ENCODE results near the gene IRGQ.
"Not testable (repeated sequence)": the region's sequence is repeated elsewhere in the genome, so short reads cannot be mapped to it uniquely, and the experiment has no call there.

IRGQ gene

GRCh38 chr19:43594710-43595604, 977 bp downstream of the IRGQ start:
- peak overlapping the region; percentile 86 for H3K27ac ChIP-seq

GRCh38 chr19:43594081-43594697, 1.7 kb downstream of the IRGQ start:
- H3K27ac ChIP-seq, result no peak overlapping the region; the same call in 1 of the 2 replicates
- TF ChIP-seq, protein P1, sequence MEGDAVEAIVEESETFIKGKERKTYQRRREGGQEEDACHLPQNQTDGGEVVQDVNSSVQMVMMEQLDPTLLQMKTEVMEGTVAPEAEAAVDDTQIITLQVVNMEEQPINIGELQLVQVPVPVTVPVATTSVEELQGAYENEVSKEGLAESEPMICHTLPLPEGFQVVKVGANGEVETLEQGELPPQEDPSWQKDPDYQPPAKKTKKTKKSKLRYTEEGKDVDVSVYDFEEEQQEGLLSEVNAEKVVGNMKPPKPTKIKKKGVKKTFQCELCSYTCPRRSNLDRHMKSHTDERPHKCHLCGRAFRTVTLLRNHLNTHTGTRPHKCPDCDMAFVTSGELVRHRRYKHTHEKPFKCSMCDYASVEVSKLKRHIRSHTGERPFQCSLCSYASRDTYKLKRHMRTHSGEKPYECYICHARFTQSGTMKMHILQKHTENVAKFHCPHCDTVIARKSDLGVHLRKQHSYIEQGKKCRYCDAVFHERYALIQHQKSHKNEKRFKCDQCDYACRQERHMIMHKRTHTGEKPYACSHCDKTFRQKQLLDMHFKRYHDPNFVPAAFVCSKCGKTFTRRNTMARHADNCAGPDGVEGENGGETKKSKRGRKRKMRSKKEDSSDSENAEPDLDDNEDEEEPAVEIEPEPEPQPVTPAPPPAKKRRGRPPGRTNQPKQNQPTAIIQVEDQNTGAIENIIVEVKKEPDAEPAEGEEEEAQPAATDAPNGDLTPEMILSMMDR (IDR thresholded peaks at IDR 0.05), result no peak
- no peak for TF ChIP-seq ZFX (IDR thresholded peaks at IDR 0.05; ENCODE audit: borderline replicate concordance)

More at GRCh38 chr19:43594710-43595604, 977 bp downstream of the IRGQ start:
- TF ChIP-seq, protein P1 (IDR thresholded peaks at IDR 0.05), result peak; percentile 94
- TF ChIP-seq ZFX (IDR thresholded peaks at IDR 0.05; ENCODE audit: borderline replicate concordance), result no peak

- H3K27ac ChIP-seq, result no peak overlapping the region
- TF ChIP-seq ZFX (IDR thresholded peaks at IDR 0.05; ENCODE audit: borderline replicate concordance), result no peak
- TF ChIP-seq, protein P1 (IDR thresholded peaks at IDR 0.05), result no peak
These were observed 3.1 kb downstream of the IRGQ start for GRCh38 chr19:43592800-43593350.

DNA sequence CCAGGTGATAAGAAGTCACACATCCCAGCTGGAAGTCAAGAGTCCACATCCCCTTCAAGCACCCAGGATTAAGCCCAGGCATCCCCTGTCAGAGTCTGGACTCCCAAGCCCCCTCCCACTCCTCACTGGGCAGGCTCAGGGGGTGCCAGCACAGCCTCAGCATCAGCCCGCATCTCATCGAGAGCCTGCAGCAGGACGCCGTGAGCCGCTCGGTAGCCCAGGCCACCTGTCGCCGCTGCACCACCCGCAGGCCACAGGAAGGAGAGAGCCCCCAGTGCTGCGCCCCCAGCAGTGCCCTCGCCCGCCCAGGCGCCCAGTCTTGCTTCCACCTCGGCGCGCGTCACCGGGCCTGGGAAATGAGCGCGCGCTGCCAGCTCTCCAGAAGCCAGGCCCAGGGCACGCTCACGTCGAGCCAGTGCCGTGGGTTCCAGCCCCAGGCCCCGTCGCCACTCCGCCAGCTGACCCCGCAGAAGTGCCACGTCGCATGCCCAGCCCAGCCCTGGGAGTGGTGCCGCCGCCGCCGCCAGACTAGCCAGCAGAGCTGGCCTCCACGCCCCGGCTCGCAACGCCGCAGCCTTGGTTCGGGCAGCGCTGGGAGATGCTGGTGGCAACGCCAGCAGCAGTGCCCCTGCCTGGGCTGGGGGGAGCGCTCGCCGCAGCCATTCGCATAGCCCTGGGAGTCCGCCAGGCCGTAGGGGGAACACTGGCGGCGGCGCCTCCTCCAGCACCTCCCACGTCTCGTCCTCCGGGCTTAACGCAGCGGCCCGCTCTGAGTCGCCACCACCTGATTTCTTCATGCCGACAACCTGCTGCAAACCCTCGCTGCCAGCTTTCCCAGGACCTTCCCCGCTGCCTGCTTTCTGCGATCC, 3.8 kb downstream of the IRGQ start:
- H3K27ac ChIP-seq, result no peak overlapping the region
- TF ChIP-seq, protein P1 (IDR thresholded peaks at IDR 0.05), result no peak
- no peak for TF ChIP-seq ZFX (IDR thresholded peaks at IDR 0.05; ENCODE audit: borderline replicate concordance)

- TF ChIP-seq, protein P1 (IDR thresholded peaks at IDR 0.05), result no peak
- TF ChIP-seq ZFX (IDR thresholded peaks at IDR 0.05; ENCODE audit: borderline replicate concordance), result no peak
- no peak overlapping the region for H3K27ac ChIP-seq
These were observed 6.3 kb downstream of the IRGQ start for GRCh38 chr19:43589678-43590077.

DNA sequence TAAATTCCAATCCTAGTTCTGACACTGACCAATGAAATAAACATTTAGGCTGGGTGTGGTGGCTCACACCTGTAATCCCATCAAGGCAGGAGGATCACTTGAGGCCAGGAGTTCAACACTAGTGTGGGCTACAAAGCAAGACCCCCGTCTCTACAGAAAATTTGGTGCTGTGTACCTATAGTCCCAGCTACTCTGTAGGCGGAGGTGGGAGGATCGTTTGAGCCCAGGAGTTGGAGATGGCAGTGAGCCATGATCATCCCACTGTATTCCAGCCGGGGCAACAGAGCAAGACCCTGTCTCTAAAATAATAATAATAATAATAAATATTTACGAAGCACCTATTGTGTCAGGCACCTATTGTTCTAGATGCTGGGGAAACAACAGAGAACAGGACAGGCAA, 6.7 kb downstream of the IRGQ start:
- no peak overlapping the region for H3K27ac ChIP-seq
- TF ChIP-seq ZFX (IDR thresholded peaks at IDR 0.05; ENCODE audit: borderline replicate concordance), result no peak
- TF ChIP-seq, protein P1 (IDR thresholded peaks at IDR 0.05), result no peak

- not testable (repeated sequence) for H3K27ac ChIP-seq
These were observed 8.9 kb downstream of the IRGQ start for GRCh38 chr19:43587029-43587428.
